PC-9 (cell line): ENCODE measurements around the gene CENPX. TPM values are rescaled to one million over a fixed set of nuclear protein-coding genes. Genes with fewer than 3 reads are reported as not detected.

Source experiments
- BruUV-seq: library from RNA; stranded (reverse); fragments of 400-500 nt; replicated peaks from 2 replicates; lab custom pipeline; 2021; lab: Mats Ljungman, UMichigan
- CTCF ChIA-PET: fragments of 300-600 bp; sonication (Branson Sonifier 250); formaldehyde crosslinking; loops from one replicate; lab custom pipeline; 2022; ENCODE audit warnings: antibody characterized with exemption; lab: Charles Lee
- POLR2A ChIA-PET: fragments of 300-600 bp; sonication (Branson Sonifier 250); formaldehyde crosslinking; loops from one replicate; lab custom pipeline; 2022; ENCODE audit warnings: antibody characterized with exemption; ENCODE audit not compliant: unreplicated experiment; lab: Charles Lee
- DNase-seq, 2 experiments: peaks; one replicate each; pipeline versions ENCODE4 v3.0.0 to v3.0.0-alpha.2; 2015 to 2022; ENCODE audit warnings: mixed read lengths in 1 of 2
- H2AFZ ChIP-seq: fragments of 200-600 bp; sonication (generic); 2 replicates; pipeline ENCODE4 v1.8.1; 2017; ENCODE audit warnings: antibody characterized with exemption
- H3F3A ChIP-seq: fragments of 200-600 bp; sonication (generic); 2 replicates; pipeline ENCODE4 v1.8.1; 2017; ENCODE audit warnings: antibody characterized with exemption, mild to moderate bottlenecking, low read depth; ENCODE audit not compliant: insufficient read depth
- H3K27ac ChIP-seq: fragments of 200-600 bp; sonication (generic); 2 replicates; pipeline ENCODE4 v1.6.1; 2016; ENCODE audit warnings: mixed run types
- H3K27me3 ChIP-seq: fragments of 200-600 bp; sonication (generic); 2 replicates; pipeline ENCODE4 v1.6.1; 2016; ENCODE audit warnings: low read depth, mixed run types; ENCODE audit not compliant: insufficient read depth
- H3K36me3 ChIP-seq: fragments of 200-600 bp; sonication (generic); 2 replicates; pipeline ENCODE4 v1.6.1; 2016; ENCODE audit warnings: low read depth, mixed run types
- H3K4me1 ChIP-seq: fragments of 200-600 bp; sonication (generic); replicated peaks from 2 replicates; pipeline ENCODE4 v1.6.1; 2016; ENCODE audit warnings: mixed run types; ENCODE audit not compliant: insufficient read depth
- H3K4me2 ChIP-seq: fragments of 200-600 bp; sonication (generic); 2 replicates; pipeline ENCODE4 v1.6.1; 2017; ENCODE audit warnings: mixed run types
- H3K4me3 ChIP-seq: fragments of 200-600 bp; sonication (generic); 2 replicates; pipeline ENCODE4 v1.6.1; 2016; ENCODE audit warnings: mixed run types
- H3K79me2 ChIP-seq: fragments of 200-600 bp; sonication (generic); 2 replicates; pipeline ENCODE4 v1.6.1; 2017; ENCODE audit warnings: low read depth, mixed run types
- H3K9me2 ChIP-seq: fragments of 200-600 bp; sonication (generic); 2 replicates; pipeline ENCODE4 v1.8.1; 2017; ENCODE audit warnings: mild to moderate bottlenecking; ENCODE audit not compliant: insufficient read depth
- H3K9me3 ChIP-seq: fragments of 200-600 bp; sonication (generic); 2 replicates; pipeline ENCODE4 v1.8.1; 2016; ENCODE audit warnings: low read depth; ENCODE audit not compliant: insufficient read depth
- H4K20me1 ChIP-seq: fragments of 200-600 bp; sonication (generic); 2 replicates; pipeline ENCODE4 v1.8.1; 2017; ENCODE audit not compliant: insufficient read depth
- CTCF ChIP-seq: fragments of 200-600 bp; sonication (generic); conservative IDR thresholded peaks from 2 replicates; pipeline ENCODE4 v1.6.1; 2017; ENCODE audit warnings: mixed run types, antibody characterized with exemption, mild to moderate bottlenecking, moderate library complexity
- EZH2 ChIP-seq: fragments of 200-600 bp; sonication (generic); IDR thresholded peaks from 2 replicates; pipeline ENCODE4 v1.8.0; 2017; ENCODE audit warnings: antibody characterized with exemption, low read depth
- intact Hi-C: fragments of 100-400 bp; cut with micrococcal nuclease; formaldehyde crosslinking; loops from one replicate; pipeline ENCODE4 v1.10.0; 2022; ENCODE audit not compliant: unreplicated experiment
- total RNA-seq: library from RNA; stranded (reverse); gene quantifications from 2 replicates; pipeline ENCODE4 v1.2.3, GENCODE V29; 2021

Gene CENPX
- total RNA-seq, 1 experiment from 2014 or later = 132 TPM

GRCh38 chr17:82035956-82036633, 13.4 kb upstream of the CENPX start:
- peak overlapping the region; percentile 90 for H3K4me2 ChIP-seq
- H3K4me1 ChIP-seq = 0 out of 2 replicates have a peak, but pooled peaks cover 6% of the 10 kb centered on the region
- peak overlapping the region; percentile 66; the same call in 1 of the 2 replicates for H3K4me3 ChIP-seq
- H3K27ac ChIP-seq = no peak overlapping the region
- no peaks in the 10 kb centered on the region for H4K20me1 ChIP-seq
- no peaks in the 10 kb centered on the region for H3K79me2 ChIP-seq
- CTCF ChIA-PET = interaction anchor here (0.7 kb wide), 2 partner anchors 14 to 68 kb away, joined by 3 to 5 read pairs; no protein-coding TSS in a partner anchor
- H3K9me3 ChIP-seq = no peaks in the 10 kb centered on the region
- POLR2A ChIA-PET = no interaction called here
- no peak overlapping the region for H2AFZ ChIP-seq
- no peaks in the 10 kb centered on the region for H3K36me3 ChIP-seq
- H3K9me2 ChIP-seq = no peaks in the 10 kb centered on the region
- TSS peak; percentile 59 for BruUV-seq
- peaks cover 4% of the 10 kb centered on the region; the same call in 1 of the 2 replicates for H3F3A ChIP-seq
- TF ChIP-seq EZH2 (no peak), CTCF (no peak)
- DNase-seq = no peak
- intact Hi-C loops = loop anchor here (2.0 to 10.0 kb wide), 3 partner anchors 61 to 209 kb away; partner anchors contain the start of gene FASN
- no peaks in the 10 kb centered on the region for H3K27me3 ChIP-seq

- CTCF ChIA-PET = interaction anchor here (0.7 kb wide), 1 partner anchor 15 kb away, joined by 3 read pairs; no protein-coding TSS in a partner anchor
- Histone ChIP-seq H3K4me2 (no peak overlapping the region), H3K4me1 (0 out of 2 replicates have a peak, but pooled peaks cover 6% of the 10 kb centered on the region)
Observed at GRCh38 chr17:82035488-82035887, 12.8 kb upstream of the CENPX start.

More at GRCh38 chr17:82035488-82035887, 12.8 kb upstream of the CENPX start:
- Histone ChIP-seq H3K9me3 (no peaks in the 10 kb centered on the region), H3K27ac (no peak overlapping the region), H4K20me1 (no peaks in the 10 kb centered on the region), H3K4me3 (no peak overlapping the region), H2AFZ (no peak overlapping the region), H3K79me2 (no peaks in the 10 kb centered on the region), H3K27me3 (no peaks in the 10 kb centered on the region), H3K36me3 (no peaks in the 10 kb centered on the region), H3F3A (peaks cover 4% of the 10 kb centered on the region; the same call in 1 of the 2 replicates), H3K9me2 (no peaks in the 10 kb centered on the region)
- TF ChIP-seq EZH2 (no peak), CTCF (no peak)
- intact Hi-C loops = loop anchor here (5.0 to 10.0 kb wide), 2 partner anchors 62 to 209 kb away; partner anchors contain the start of gene FASN
- BruUV-seq = no TSS peak
- DNase-seq = no peak
- POLR2A ChIA-PET = no interaction called here
